Measurements from ENCODE around the gene EIF2S2.
A peak's percentile ranks its signal among the peaks of the same experiment; 100 is the strongest.
"Not testable (repeated sequence)": the region's sequence is repeated elsewhere in the genome, so short reads cannot be mapped to it uniquely, and the experiment has no call there.

Gene EIF2S2, protein sequence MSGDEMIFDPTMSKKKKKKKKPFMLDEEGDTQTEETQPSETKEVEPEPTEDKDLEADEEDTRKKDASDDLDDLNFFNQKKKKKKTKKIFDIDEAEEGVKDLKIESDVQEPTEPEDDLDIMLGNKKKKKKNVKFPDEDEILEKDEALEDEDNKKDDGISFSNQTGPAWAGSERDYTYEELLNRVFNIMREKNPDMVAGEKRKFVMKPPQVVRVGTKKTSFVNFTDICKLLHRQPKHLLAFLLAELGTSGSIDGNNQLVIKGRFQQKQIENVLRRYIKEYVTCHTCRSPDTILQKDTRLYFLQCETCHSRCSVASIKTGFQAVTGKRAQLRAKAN

GRCh38 chr20:34111702-34112599 is at the start of gene EIF2S2:
TSS of gene EIF2S2 (minus strand) at chr20:34112243. CDS start at chr20:34112110, 133 bp downstream.
- DNase-seq (ENCODE audit: low spot score), result peak; percentile 98

GRCh38 chr20:34157697-34158096 is 45.7 kb upstream of the EIF2S2 start:
- not testable (repeated sequence) for DNase-seq (ENCODE audit: low spot score)

DNA sequence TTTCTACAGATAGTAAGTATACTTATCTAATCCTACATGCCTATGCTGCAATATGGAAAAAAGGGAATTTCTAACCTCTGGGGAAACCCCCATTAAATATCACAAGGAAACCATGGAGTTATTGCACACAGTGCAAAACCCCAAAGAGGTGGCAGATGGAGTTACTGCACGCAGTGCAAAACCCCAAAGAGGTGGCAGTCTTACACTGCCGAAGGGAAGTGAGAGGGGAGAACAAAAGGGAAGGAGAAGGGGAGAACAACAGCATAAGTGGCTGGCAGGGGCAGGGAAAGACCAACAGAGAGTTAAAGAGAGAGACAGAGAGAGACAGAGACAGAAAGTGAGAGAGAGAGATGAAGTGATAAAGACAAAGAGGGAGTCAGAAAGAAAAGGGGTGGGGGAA is 43.8 kb upstream of the EIF2S2 start:
- DNase-seq (ENCODE audit: low spot score), result no peak

GRCh38 chr20:34153169-34153568 is 41.1 kb upstream of the EIF2S2 start:
- DNase-seq (ENCODE audit: low spot score), result not testable (repeated sequence)

GRCh38 chr20:34152073-34152472 is 40.0 kb upstream of the EIF2S2 start:
- DNase-seq (ENCODE audit: low spot score), result not testable (repeated sequence)

DNA sequence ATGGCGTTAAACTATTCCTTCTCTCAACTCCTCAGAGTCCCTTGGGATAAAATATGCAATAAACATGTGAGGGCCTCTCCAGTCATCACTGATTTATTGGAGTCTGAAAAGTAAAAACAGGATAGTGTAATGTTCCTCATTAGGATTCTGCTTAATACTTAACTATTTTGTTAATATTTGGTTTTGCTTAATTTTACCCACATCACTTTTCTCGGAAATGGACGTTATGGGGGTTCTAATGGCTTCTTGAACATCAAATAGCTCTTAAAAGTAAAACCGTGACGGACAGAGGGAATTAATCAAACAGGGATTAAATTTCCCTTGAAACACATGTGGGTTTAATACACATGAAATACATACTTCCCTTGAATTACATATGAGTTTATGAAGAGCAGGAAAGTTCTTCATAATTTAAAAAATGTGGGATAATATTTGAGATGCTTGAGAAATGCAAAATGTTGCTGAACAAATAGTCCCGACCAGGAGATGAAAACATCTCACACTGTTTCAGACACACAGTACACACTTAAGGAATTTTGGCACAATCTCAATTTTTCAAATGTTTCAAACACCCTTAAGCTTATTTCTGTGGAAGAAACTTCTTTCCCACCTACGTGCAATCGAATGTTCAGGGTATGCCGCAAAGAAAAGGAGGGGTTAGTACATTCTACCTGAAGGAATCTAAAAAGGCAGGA is 38.4 kb upstream of the EIF2S2 start:
- DNase-seq (ENCODE audit: low spot score), result no peak

DNA sequence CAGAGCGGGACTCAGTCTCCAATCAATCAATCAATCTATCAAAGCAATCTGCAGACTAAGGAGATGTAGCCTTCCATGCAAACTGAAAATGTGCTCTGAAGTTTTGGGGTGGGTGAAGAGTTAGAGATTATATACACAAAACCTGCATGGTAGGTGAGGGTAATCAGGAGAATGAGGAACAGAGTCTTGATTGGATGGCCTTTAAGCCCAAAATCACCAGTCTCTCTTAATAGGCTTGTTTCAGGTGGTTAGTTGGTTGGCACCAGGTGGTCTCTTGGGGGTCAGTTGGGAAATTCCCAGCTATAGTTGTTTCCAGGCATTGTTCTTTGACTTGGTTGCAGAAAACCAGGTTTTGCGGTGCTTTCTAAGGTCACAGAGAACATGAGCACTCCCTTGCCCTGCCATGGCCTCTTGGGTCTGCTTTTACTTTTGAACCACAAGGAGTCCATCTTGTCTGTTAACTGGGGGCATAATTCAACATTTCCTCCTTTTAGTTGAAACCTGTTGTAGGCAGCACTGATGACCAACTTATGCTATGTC is 33.3 kb upstream of the EIF2S2 start:
- no peak for DNase-seq (ENCODE audit: low spot score)

DNA sequence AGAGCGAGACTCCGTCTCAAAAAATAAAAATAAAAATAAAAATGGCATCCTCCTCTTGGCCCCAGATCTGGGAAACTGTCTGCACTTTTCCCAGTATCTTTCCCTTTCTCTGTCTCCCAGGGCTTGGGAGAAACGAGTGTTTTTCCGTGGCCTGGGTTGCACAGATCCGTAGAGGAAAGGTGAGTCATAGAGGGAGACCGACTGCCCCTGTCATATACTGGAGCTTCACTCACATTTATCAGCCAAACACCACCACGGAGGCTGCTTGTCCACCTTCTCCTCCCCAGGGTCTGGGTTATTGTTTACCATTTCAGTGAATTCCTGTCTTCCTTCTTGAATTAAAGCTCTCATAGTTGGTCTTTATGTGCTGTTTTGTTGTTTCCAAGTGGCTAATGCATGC is 31.9 kb upstream of the EIF2S2 start:
- DNase-seq (ENCODE audit: low spot score), result no peak

GRCh38 chr20:34142121-34142520 is 30.1 kb upstream of the EIF2S2 start:
- no peak for DNase-seq (ENCODE audit: low spot score)

GRCh38 chr20:34141293-34141692 is 29.2 kb upstream of the EIF2S2 start:
- DNase-seq (ENCODE audit: low spot score), result no peak

- not testable (repeated sequence) for DNase-seq (ENCODE audit: low spot score)
Measured at GRCh38 chr20:34135525-34136275, 23.7 kb upstream of the EIF2S2 start.

DNA sequence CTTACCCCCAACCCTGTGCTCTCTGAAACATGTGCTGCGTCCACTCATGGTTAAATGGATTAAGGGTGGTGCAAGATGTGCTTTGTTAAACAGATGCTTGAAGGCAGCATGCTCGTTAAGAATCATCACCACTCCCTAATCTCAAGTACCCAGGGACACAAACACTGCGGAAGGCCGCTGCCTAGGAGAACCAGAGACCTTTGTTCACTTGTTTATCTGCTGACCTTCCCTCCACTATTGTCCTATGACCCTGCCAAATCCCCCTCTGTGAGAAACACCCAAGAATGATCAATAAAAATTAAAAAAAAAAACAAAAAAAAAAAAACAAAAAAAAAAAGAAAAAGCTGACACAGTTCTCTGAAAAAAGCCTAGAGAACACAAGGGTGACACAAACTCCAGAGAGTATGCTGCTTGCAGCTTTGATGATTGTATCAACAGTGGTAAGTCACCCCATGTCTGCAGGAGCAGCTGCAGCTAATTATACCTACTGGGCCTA is 21.4 kb upstream of the EIF2S2 start:
- not testable (repeated sequence) for DNase-seq (ENCODE audit: low spot score)

DNA sequence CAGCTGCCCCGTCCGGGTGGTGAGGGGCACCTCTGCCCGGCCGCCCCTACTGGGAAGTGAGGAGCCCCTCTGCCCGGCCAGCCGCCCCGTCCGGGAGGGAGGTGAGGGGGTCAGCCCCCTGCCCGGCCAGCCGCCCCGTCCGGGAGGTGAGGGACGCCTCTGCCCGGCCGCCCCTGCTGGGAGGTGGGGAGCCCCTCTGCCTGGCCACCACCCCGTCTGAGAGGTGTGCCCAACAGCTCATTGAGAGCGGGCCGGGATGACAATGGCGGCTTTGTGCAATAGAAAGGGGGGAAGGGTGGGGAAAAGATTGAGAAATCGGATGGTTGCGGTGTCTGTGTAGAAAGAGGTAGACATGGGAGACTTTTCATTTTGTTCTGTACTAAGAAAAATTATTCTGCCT is 20.9 kb upstream of the EIF2S2 start:
- not testable (repeated sequence) for DNase-seq (ENCODE audit: low spot score)

DNA sequence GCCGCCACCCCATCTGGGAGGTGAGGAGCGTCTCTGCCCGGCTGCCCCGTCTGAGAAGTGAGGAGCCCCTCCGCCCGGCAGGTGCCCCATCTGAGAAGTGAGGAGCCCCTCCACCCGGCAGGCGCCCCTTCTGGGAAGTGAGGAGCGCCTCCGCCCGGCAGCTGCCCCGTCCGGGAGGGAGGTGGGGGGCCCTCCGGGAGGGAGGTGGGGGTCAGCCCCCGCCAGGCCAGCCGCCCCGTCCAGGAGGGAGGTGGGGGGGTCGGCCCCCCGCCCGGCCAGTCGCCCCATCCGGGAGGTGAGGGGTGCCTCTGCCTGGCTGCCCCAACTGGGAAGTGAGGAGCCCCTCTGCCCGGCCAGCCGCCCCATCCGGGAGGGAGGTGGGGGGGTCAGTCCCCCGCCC is 20.4 kb upstream of the EIF2S2 start:
- DNase-seq (ENCODE audit: low spot score), result not testable (repeated sequence)

DNA sequence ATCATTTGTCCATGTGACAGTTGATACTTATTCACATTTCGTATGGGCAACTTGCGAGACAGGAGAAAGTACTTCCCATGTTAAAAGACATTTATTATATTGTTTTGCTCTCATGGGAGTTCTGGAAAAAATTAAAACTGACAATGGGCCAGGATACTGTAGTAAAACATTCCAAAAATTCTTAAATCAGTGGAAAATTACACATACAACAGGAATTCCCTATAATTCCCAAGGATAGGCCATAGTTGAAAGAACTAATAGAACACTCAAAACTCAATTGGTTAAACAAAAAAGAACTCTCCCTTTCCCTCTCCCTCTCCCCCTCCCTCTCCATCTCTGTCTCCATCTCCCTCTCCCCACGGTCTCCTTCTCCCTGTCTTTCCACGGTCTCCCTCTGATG is 19.4 kb upstream of the EIF2S2 start:
- DNase-seq (ENCODE audit: low spot score), result no peak

- DNase-seq (ENCODE audit: low spot score), result peak; percentile 67
Measured at GRCh38 chr20:34129518-34130162, 17.6 kb upstream of the EIF2S2 start.

GRCh38 chr20:34127792-34128191 is 15.7 kb upstream of the EIF2S2 start:
- no peak for DNase-seq (ENCODE audit: low spot score)

GRCh38 chr20:34124469-34125249 is 12.6 kb upstream of the EIF2S2 start:
- DNase-seq (ENCODE audit: low spot score), result no peak

- no peak for DNase-seq (ENCODE audit: low spot score)
Measured at GRCh38 chr20:34123309-34123708, 11.3 kb upstream of the EIF2S2 start.

All from left forelimb (tissue), 1 donor.